Loucy (cell line): ENCODE data around the gene SMIM10L1.

Experiments used
- EZH2phosphoT487 ChIP-seq: fragments of 200-600 bp; IDR thresholded peaks from 2 replicates; pipeline ENCODE4 v1.6.1; 2018; ENCODE audit warnings: antibody characterized with exemption, mild to moderate bottlenecking, moderate library complexity, borderline replicate concordance
- TF ChIP-seq, protein P1 (sequence below): fragments of 200-600 bp; sonication (generic); conservative IDR thresholded peaks from 2 replicates; pipeline ENCODE4 v1.5.1; 2014; ENCODE audit warnings: mild to moderate bottlenecking, antibody characterized with exemption, low read length

DNA sequence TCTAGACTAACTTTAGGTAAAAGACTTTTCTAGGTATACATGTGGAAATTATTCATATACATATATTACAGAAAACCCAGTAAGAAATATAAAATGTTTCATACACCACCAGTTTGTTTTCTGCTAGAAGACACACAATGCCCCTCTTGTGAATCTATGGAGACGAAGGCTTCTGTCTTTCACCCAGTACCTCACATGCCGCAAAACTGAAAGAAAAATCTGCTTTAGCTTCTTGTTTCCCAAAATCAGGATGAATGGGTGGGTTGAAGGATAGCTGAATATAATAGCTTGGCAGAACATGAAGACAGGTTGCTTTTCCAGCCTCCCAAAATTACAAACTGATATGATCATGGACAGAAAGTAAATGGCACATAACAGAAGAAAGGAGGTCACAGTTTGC lies 37.8 kb upstream of the SMIM10L1 start:
- TF ChIP-seq, protein P1, sequence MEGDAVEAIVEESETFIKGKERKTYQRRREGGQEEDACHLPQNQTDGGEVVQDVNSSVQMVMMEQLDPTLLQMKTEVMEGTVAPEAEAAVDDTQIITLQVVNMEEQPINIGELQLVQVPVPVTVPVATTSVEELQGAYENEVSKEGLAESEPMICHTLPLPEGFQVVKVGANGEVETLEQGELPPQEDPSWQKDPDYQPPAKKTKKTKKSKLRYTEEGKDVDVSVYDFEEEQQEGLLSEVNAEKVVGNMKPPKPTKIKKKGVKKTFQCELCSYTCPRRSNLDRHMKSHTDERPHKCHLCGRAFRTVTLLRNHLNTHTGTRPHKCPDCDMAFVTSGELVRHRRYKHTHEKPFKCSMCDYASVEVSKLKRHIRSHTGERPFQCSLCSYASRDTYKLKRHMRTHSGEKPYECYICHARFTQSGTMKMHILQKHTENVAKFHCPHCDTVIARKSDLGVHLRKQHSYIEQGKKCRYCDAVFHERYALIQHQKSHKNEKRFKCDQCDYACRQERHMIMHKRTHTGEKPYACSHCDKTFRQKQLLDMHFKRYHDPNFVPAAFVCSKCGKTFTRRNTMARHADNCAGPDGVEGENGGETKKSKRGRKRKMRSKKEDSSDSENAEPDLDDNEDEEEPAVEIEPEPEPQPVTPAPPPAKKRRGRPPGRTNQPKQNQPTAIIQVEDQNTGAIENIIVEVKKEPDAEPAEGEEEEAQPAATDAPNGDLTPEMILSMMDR, result no peak
- no peak for TF ChIP-seq EZH2phosphoT487
